ENCODE data around the gene GKN2. TPM values are rescaled to one million over a fixed set of nuclear protein-coding genes. Genes with fewer than 3 reads are reported as not detected.

The GKN2 gene
- total RNA-seq = not detected in 2 replicates

GRCh38 chr2:68952887-68953521, at the start of gene GKN2:
TSS of gene GKN2 (minus strand) at chr2:68952893. CDS start at chr2:68952861, 32 bp downstream.
- DNase-seq = no peak

- no peak for DNase-seq
Measured at GRCh38 chr2:69001879-69002278, 49.2 kb upstream of the GKN2 start.

- no peak for DNase-seq
Measured at GRCh38 chr2:68997401-68997800, 44.7 kb upstream of the GKN2 start.

GRCh38 chr2:68995916-68996315, 43.2 kb upstream of the GKN2 start:
- DNase-seq = no peak

- DNase-seq = no peak
Measured at GRCh38 chr2:68994864-68995263, 42.2 kb upstream of the GKN2 start.

- DNase-seq = no peak
Measured at GRCh38 chr2:68993660-68994059, 41.0 kb upstream of the GKN2 start.

GRCh38 chr2:68992933-68993332, 40.2 kb upstream of the GKN2 start:
- DNase-seq = no peak

- DNase-seq = no peak
Measured at GRCh38 chr2:68992341-68992740, 39.6 kb upstream of the GKN2 start.

GRCh38 chr2:68989035-68989434, 36.3 kb upstream of the GKN2 start:
- DNase-seq = no peak

- no peak for DNase-seq
Measured at GRCh38 chr2:68987021-68987503, 34.4 kb upstream of the GKN2 start.

- DNase-seq = no peak
Measured at GRCh38 chr2:68980956-68981355, 28.3 kb upstream of the GKN2 start.

GRCh38 chr2:68978098-68978497, 25.4 kb upstream of the GKN2 start:
- DNase-seq = no peak

- no peak for DNase-seq
Measured at GRCh38 chr2:68977453-68977852, 24.8 kb upstream of the GKN2 start.

- DNase-seq = no peak
Measured at GRCh38 chr2:68975844-68976243, 23.2 kb upstream of the GKN2 start.

- DNase-seq = no peak
Measured at GRCh38 chr2:68974946-68975665, 22.4 kb upstream of the GKN2 start.

GRCh38 chr2:68974251-68974650, 21.6 kb upstream of the GKN2 start, which contains the start of gene GKN1:
TSS of gene GKN1 (plus strand) at chr2:68974636. CDS start at chr2:68974678, 42 bp downstream.
- no peak for DNase-seq

GRCh38 chr2:68971591-68972231, 19.0 kb upstream of the GKN2 start:
- DNase-seq = no peak

GRCh38 chr2:68970566-68971265, 18.0 kb upstream of the GKN2 start:
- no peak for DNase-seq

- DNase-seq = no peak
Measured at GRCh38 chr2:68969736-68970490, 17.2 kb upstream of the GKN2 start.

GRCh38 chr2:68968221-68968620, 15.5 kb upstream of the GKN2 start:
- no peak for DNase-seq

GRCh38 chr2:68964282-68964681, 11.6 kb upstream of the GKN2 start:
- DNase-seq = no peak

GRCh38 chr2:68961380-68961779, 8.7 kb upstream of the GKN2 start:
- no peak for DNase-seq

Measured in dermis blood vessel endothelial cell (primary cell).